GM15510 (cell line): ENCODE results near the gene OSBPL10.

Experiments
- POLR2A ChIP-seq: IDR thresholded peaks from 3 replicates; pipeline ENCODE4 v1.6.1; 2011; ENCODE audit warnings: borderline replicate concordance; ENCODE audit not compliant: insufficient read length; ENCODE audit errors: extremely low read depth

The OSBPL10 gene

GRCh38 chr3:31615071-31615875, 365.8 kb downstream of the OSBPL10 start:
- no peak for TF ChIP-seq POLR2A

- TF ChIP-seq POLR2A = no peak
Observed at GRCh38 chr3:31614162-31614921, 366.7 kb downstream of the OSBPL10 start.

- TF ChIP-seq POLR2A = no peak
Observed at GRCh38 chr3:31613654-31614053, 367.4 kb downstream of the OSBPL10 start.

- no peak for TF ChIP-seq POLR2A
Observed at GRCh38 chr3:31613177-31613576, 367.9 kb downstream of the OSBPL10 start.
